ENCODE measurements around the gene GADL1.

Gene GADL1

GRCh38 chr3:30776186-30776815, 118.2 kb downstream of the GADL1 start:
- no peak overlapping the region for H3K27ac ChIP-seq
- ChIA-PET CTCF (no interaction called here), POLR2A (ENCODE audit: low non-redundant PET) (no interaction called here)
- TF ChIP-seq, protein P1, sequence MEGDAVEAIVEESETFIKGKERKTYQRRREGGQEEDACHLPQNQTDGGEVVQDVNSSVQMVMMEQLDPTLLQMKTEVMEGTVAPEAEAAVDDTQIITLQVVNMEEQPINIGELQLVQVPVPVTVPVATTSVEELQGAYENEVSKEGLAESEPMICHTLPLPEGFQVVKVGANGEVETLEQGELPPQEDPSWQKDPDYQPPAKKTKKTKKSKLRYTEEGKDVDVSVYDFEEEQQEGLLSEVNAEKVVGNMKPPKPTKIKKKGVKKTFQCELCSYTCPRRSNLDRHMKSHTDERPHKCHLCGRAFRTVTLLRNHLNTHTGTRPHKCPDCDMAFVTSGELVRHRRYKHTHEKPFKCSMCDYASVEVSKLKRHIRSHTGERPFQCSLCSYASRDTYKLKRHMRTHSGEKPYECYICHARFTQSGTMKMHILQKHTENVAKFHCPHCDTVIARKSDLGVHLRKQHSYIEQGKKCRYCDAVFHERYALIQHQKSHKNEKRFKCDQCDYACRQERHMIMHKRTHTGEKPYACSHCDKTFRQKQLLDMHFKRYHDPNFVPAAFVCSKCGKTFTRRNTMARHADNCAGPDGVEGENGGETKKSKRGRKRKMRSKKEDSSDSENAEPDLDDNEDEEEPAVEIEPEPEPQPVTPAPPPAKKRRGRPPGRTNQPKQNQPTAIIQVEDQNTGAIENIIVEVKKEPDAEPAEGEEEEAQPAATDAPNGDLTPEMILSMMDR (conservative IDR thresholded peaks at IDR 0.05; ENCODE audit: low read depth) = no peak
- DNase-seq (ENCODE audit: low spot score) = no peak

DNA sequence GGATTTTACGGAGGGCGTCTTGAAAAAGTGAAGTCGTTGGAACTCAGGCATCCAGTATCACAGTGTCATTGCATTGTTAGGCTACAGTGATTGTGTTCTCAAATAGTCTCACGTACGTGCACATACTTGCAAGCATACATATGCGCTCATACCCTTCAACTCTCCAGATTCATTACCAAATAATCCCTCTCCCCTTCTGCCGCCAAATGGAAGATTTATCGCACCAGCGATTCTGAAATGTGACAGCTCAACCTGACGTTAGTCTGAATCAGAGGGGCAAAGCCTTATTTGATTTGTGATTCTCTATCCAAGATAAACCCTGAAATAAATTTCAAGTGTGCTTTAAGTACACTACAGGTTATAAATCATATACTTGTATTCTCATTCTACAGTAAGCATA, 119.4 kb downstream of the GADL1 start:
- H3K27ac ChIP-seq = no peak overlapping the region
- ChIA-PET CTCF (no interaction called here), POLR2A (ENCODE audit: low non-redundant PET) (no interaction called here)
- DNase-seq (ENCODE audit: low spot score) = peak; percentile 6
- TF ChIP-seq, protein P1 (conservative IDR thresholded peaks at IDR 0.05; ENCODE audit: low read depth) = no peak

DNA sequence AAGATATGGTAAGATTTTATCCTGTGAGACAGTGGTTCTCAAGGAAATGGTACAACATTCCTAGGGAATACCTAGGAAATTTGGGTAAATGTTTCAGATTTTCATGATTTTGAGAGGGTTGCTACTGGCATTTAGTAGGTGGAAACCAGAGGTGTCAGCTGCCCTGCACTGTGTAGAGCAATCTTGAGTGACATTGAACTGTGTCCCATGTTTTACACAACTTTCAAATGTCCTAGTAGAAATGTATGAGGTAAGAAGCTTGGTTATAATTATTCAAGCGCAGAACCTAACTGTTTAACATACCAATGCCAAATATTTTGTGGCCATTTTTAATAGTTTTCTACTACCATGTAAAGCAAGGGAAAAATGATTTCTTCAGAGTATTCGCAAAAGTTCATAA, 120.4 kb downstream of the GADL1 start:
- POLR2A ChIA-PET (ENCODE audit: low non-redundant PET) = no interaction called here
- no peak overlapping the region for H3K27ac ChIP-seq
- no peak for DNase-seq (ENCODE audit: low spot score)
- TF ChIP-seq, protein P1 (conservative IDR thresholded peaks at IDR 0.05; ENCODE audit: low read depth) = no peak
- CTCF ChIA-PET = interaction anchor here (0.6 kb wide), 1 partner anchor 493 kb away, joined by 6 read pairs; no protein-coding TSS in a partner anchor

GRCh38 chr3:30770387-30770786, 124.1 kb downstream of the GADL1 start:
- ChIA-PET POLR2A (ENCODE audit: low non-redundant PET) (no interaction called here), CTCF (no interaction called here)
- TF ChIP-seq, protein P1 (conservative IDR thresholded peaks at IDR 0.05; ENCODE audit: low read depth) = no peak
- no peak overlapping the region for H3K27ac ChIP-seq
- DNase-seq (ENCODE audit: low spot score) = peak; percentile 63

GRCh38 chr3:30768703-30769550, 125.5 kb downstream of the GADL1 start:
- TF ChIP-seq, protein P1 (conservative IDR thresholded peaks at IDR 0.05; ENCODE audit: low read depth) = peak; percentile 73
- no peak for DNase-seq (ENCODE audit: low spot score)
- ChIA-PET POLR2A (ENCODE audit: low non-redundant PET) (no interaction called here), CTCF (interaction anchor here (0.6 to 1.1 kb wide), 4 partner anchors 8 to 562 kb away, joined by 3 to 5 read pairs (median 4); no protein-coding TSS in a partner anchor)
- H3K27ac ChIP-seq = no peak overlapping the region

DNA sequence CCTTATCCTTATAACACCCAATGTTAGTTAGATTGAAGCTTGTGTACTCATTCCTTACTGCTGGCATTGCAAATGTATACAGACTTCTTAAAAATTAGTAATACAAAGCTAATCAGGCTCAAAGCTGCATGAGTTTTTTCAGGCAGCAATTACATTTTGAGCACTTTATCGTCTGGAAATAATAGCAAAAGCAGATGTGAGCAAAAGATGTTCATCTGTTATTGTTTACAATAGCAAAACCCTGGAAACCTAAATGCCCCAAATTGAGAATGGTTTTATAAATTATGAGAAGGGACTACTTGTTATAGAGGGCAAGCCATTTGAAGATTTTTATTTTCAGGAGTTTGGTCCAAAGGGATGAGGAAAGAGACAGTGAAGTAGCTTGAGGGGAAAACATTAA, 126.4 kb downstream of the GADL1 start:
- DNase-seq (ENCODE audit: low spot score) = no peak
- ChIA-PET CTCF (interaction anchor here (0.7 to 1.1 kb wide), 2 partner anchors 24 to 269 kb away, joined by 3 read pairs; no protein-coding TSS in a partner anchor), POLR2A (ENCODE audit: low non-redundant PET) (no interaction called here)
- TF ChIP-seq, protein P1 (conservative IDR thresholded peaks at IDR 0.05; ENCODE audit: low read depth) = no peak
- no peak overlapping the region for H3K27ac ChIP-seq

Data from RWPE1 (cell line).